Progenitor cell of endocrine pancreas (in vitro differentiated cells): ENCODE measurements around the gene C1RL. TPM values are rescaled to one million over a fixed set of nuclear protein-coding genes. Genes with fewer than 3 reads are reported as not detected.

Source experiments
- DNase-seq: peaks from one replicate; pipeline ENCODE4 v3.0.0; 2021; ENCODE audit warnings: low spot score; ENCODE audit not compliant: unreplicated experiment
- H3K27ac Mint-ChIP-seq: 2 replicates; pipeline ENCODE4 v1.8.0; 2021; ENCODE audit warnings: mild to moderate bottlenecking, moderate library complexity, mixed read lengths
- H3K27me3 Mint-ChIP-seq: 2 replicates; pipeline ENCODE4 v1.8.0; 2021; ENCODE audit warnings: mixed read lengths
- H3K36me3 Mint-ChIP-seq: 2 replicates; pipeline ENCODE4 v1.8.0; 2022; ENCODE audit warnings: mixed read lengths; ENCODE audit not compliant: insufficient read depth
- H3K4me1 Mint-ChIP-seq: 2 replicates; pipeline ENCODE4 v1.8.0; 2021; ENCODE audit warnings: low read depth, mixed read lengths
- H3K4me3 Mint-ChIP-seq: 2 replicates; pipeline ENCODE4 v1.8.0; 2021; ENCODE audit warnings: low read depth, mild to moderate bottlenecking, moderate library complexity, mixed read lengths
- H3K9me3 Mint-ChIP-seq: 2 replicates; pipeline ENCODE4 v1.8.0; 2021; ENCODE audit warnings: low read depth, mixed read lengths
- CTCF ChIP-seq: fragments of 200-600 bp; sonication (generic); IDR thresholded peaks from one replicate; pipeline ENCODE4 v1.5.0; 2021; ENCODE audit warnings: antibody characterized with exemption, mild to moderate bottlenecking; ENCODE audit not compliant: unreplicated experiment
- total RNA-seq: library from RNA; stranded (reverse); gene quantifications from 2 replicates; pipeline ENCODE4 v1.2.1, GENCODE V29; 2021

Gene C1RL
- total RNA-seq, 1 donor from 2014 or later: 95.9 TPM

GRCh38 chr12:7103837-7104584 is 5.0 kb downstream of the C1RL start:
- Mint-ChIP-seq H3K36me3 (peaks cover 37% of the 10 kb centered on the region), H3K27me3 (no peaks in the 10 kb centered on the region), H3K4me3 (no peak overlapping the region), H3K27ac (no peak overlapping the region), H3K9me3 (peaks cover 10% of the 10 kb centered on the region), H3K4me1 (peaks cover 9% of the 10 kb centered on the region)
- no peak for DNase-seq
- no peak for TF ChIP-seq CTCF

- Mint-ChIP-seq H3K36me3 (peaks cover 37% of the 10 kb centered on the region), H3K27ac (no peak overlapping the region), H3K4me3 (no peak overlapping the region), H3K4me1 (peaks cover 3% of the 10 kb centered on the region), H3K9me3 (peaks cover 10% of the 10 kb centered on the region), H3K27me3 (no peaks in the 10 kb centered on the region)
- DNase-seq: no peak
- no peak for TF ChIP-seq CTCF
Measured at GRCh38 chr12:7102582-7102981, 6.4 kb downstream of the C1RL start.

GRCh38 chr12:7101694-7102131 is 7.3 kb downstream of the C1RL start:
- no peak overlapping the region for H3K4me3 Mint-ChIP-seq
- H3K9me3 Mint-ChIP-seq: peaks cover 10% of the 10 kb centered on the region
- H3K27me3 Mint-ChIP-seq: no peaks in the 10 kb centered on the region
- H3K4me1 Mint-ChIP-seq: peaks cover 2% of the 10 kb centered on the region
- TF ChIP-seq CTCF: no peak
- no peak overlapping the region for H3K27ac Mint-ChIP-seq
- DNase-seq: no peak
- H3K36me3 Mint-ChIP-seq: peaks cover 36% of the 10 kb centered on the region

GRCh38 chr12:7101047-7101693 is 7.8 kb downstream of the C1RL start:
- DNase-seq: no peak
- H3K36me3 Mint-ChIP-seq: peaks cover 31% of the 10 kb centered on the region
- H3K9me3 Mint-ChIP-seq: peaks cover 6% of the 10 kb centered on the region
- H3K4me1 Mint-ChIP-seq: peaks cover 2% of the 10 kb centered on the region
- TF ChIP-seq CTCF: no peak
- no peak overlapping the region for H3K27ac Mint-ChIP-seq
- H3K27me3 Mint-ChIP-seq: no peaks in the 10 kb centered on the region
- no peak overlapping the region for H3K4me3 Mint-ChIP-seq

GRCh38 chr12:7100239-7100638 is 8.8 kb downstream of the C1RL start:
- Mint-ChIP-seq H3K36me3 (peaks cover 22% of the 10 kb centered on the region), H3K27ac (no peak overlapping the region), H3K9me3 (no peaks in the 10 kb centered on the region), H3K4me1 (no peaks in the 10 kb centered on the region), H3K4me3 (no peak overlapping the region), H3K27me3 (no peaks in the 10 kb centered on the region)
- DNase-seq: no peak
- TF ChIP-seq CTCF: no peak
